Measurements from ENCODE around the gene SH2D4B.

DNA sequence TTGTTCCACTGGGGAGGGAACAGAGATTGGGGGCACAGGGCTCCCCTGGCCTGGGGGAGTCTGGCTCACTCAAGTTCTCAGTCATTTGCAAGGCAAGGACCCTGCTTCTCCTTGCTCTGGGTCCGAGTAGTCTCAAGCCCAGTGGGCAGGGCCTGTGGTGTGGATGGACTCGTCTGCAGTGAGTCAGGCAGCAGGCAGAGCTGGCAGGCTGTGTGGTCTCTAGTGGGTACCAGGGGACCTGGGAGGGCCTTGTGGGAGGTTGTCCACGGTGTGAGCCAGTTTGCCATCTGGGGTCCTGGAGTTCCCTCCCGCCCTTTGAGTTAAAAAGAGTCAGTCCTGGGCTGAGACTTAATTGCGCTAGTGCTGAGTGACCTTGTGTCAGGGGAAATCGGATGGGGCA, 8.8 kb upstream of the SH2D4B start:
- TF ChIP-seq CTCF (IDR thresholded peaks at IDR 0.05) (no peak), POLR2A (IDR thresholded peaks at IDR 0.05) (no peak)

Measured in tibial nerve (tissue), 3 donors.